ENCODE data around the gene SVBP.

Gene SVBP

DNA sequence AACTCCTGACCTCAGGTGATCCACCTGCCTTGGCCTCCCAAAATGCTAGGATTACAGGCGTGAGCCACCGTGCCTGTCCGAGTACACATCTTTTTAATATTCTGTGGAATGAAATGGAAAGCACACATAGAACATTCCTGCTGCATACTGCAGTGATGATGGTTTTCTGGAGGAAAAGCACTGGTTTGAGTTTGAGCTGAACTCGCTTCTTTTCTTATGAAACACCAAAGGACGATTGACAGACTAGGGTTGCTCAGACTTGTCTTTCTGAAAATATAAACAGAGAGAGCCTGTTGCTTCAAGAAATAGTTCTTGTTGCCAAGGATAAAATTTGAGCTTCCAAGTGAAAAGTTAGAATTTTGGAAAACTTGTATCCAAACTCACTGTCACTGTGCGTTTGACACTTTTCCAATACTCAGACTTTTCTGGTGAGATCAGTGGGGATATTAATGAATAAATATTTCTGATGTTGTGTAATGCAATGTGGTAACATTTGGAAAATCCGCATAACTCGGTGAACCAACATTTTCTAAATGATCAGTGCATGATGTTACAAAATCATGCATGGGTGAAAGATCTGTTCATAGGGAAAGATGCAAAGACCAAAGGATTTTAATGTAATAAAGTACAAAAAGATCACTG, 15.2 kb downstream of the SVBP start:
- no peaks in the 10 kb centered on the region for H3K27me3 ChIP-seq
- peaks cover 0 to 8% (median 3%) of the 10 kb centered on the region in 10 experiments; a peak in 9 of 20 replicates for H3K4me1 ChIP-seq
- H3K9ac ChIP-seq = no peak overlapping the region
- TF ChIP-seq Cebpa-rat (IDR thresholded peaks at IDR 0.05) = no peak
- H3K27ac ChIP-seq = no peak overlapping the region
- peaks cover 18 to 25% (median 22%) of the 10 kb centered on the region in 11 experiments for H3K9me3 ChIP-seq (replicated peaks in 1 of 11)
- no peak overlapping the region for H3K4me2 ChIP-seq
- no peaks in the 10 kb centered on the region for H4K20me1 ChIP-seq
- peaks cover 23 to 35% (median 26%) of the 10 kb centered on the region in 11 experiments for H3K36me3 ChIP-seq
- H3K4me3 ChIP-seq = no peak overlapping the region

DNA sequence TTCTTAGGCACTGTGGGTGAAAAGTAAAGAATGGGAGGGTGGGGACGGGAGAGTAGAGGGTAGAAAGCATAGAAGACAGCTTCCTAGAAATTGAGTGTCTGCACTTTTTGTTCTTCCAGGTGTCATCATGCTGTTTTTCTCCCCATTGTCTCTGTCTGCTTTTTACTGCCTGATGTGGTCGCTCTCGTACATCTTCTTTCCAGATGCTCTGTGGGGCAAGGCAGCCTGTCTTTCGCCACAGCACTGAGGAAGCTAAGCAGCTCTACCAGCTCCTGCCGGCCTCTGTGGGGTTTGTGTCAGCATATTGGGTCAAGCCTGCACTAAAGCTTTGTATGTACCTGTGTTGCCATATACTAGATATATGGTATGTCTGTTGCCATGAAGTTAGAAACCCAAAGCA, 19.2 kb downstream of the SVBP start:
- no peak overlapping the region for H3K27ac ChIP-seq
- H3K27me3 ChIP-seq = no peaks in the 10 kb centered on the region
- no peaks in the 10 kb centered on the region for H3K9me3 ChIP-seq (replicated peaks in 1 of 11)
- no peak overlapping the region for H3K9ac ChIP-seq
- no peaks in the 10 kb centered on the region for H4K20me1 ChIP-seq
- H3K4me1 ChIP-seq = peaks cover 0 to 8% (median 3%) of the 10 kb centered on the region in 10 experiments; a peak in 9 of 20 replicates
- H3K4me3 ChIP-seq = no peak overlapping the region
- TF ChIP-seq Cebpa-rat (IDR thresholded peaks at IDR 0.05) = no peak
- no peaks in the 10 kb centered on the region for H3K36me3 ChIP-seq
- H3K4me2 ChIP-seq = no peak overlapping the region

DNA sequence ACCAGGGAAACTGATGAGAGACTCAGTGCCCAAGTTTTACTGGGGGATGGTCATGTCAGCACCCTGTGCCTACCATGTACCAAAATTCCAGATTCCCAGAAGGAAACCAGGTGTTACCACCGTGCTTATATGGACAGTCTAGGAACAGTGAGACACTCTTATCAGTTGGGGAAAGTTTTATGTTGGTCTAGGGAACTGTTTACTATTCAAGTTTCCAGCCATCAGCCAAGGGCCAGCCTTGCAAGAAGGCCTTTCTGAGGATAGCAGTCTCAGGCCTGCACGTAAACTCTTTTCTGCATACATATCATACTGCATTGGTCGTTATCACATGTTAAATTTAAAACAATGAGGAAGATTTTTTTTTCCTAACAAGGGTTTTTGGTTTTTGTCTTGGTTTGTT, 19.8 kb downstream of the SVBP start:
- Histone ChIP-seq H3K27ac (no peak overlapping the region), H3K9ac (no peak overlapping the region), H3K36me3 (no peaks in the 10 kb centered on the region), H3K4me1 (peaks cover 0 to 8% (median 3%) of the 10 kb centered on the region in 10 experiments; a peak in 9 of 20 replicates), H3K27me3 (no peaks in the 10 kb centered on the region), H3K9me3 (replicated peaks in 1 of 11) (no peaks in the 10 kb centered on the region), H4K20me1 (no peaks in the 10 kb centered on the region), H3K4me3 (no peak overlapping the region), H3K4me2 (no peak overlapping the region)
- no peak for TF ChIP-seq Cebpa-rat (IDR thresholded peaks at IDR 0.05)

DNA sequence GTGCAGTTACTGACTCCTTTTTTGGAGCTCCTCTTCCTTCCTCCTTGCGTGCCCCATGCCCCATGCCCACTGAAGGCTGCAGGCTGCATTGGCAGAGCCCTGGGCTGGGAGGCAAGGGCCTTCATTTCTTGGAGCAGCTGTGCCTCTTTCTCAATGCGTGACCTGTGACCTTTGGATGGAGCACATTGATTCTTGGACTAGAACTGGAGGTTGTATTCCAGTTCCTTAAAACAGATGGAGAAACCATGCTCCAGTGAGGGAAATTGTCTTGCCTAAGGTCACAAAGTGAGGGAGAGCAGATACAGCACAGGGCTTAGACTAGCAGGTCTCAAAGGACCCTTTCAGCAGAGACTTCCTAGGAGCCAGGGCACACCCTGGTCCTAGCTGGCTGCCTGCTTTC, 23.4 kb downstream of the SVBP start:
- TF ChIP-seq Cebpa-rat (IDR thresholded peaks at IDR 0.05) = no peak
- Histone ChIP-seq H4K20me1 (no peaks in the 10 kb centered on the region), H3K9me3 (replicated peaks in 1 of 11) (no peaks in the 10 kb centered on the region), H3K4me2 (no peak overlapping the region), H3K9ac (no peak overlapping the region), H3K27me3 (no peaks in the 10 kb centered on the region), H3K4me1 (no peaks in the 10 kb centered on the region), H3K27ac (no peak overlapping the region), H3K36me3 (no peaks in the 10 kb centered on the region), H3K4me3 (no peak overlapping the region)

DNA sequence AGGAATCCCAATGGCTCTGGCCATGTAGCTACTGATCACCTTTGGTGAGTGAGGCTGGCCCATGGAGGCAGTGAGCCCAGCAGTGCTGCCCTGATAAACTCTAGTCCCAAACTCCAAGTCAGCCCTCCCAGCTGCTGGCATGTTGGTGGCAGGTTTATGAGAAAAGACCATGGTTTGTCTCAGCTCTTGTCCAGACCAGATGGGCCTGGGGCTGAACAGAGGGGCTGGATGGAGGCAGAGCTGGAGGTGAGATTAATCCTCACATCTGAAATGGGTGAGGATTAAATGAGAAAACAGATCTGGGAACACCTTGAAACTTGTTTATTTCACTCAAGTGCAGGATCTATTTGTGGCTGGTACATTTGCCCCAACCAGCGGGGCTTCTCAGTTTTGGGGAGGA, 29.2 kb downstream of the SVBP start:
- Histone ChIP-seq H3K9ac (no peak overlapping the region), H3K4me3 (no peak overlapping the region), H3K36me3 (peaks cover 0 to 11% (median 6%) of the 10 kb centered on the region in 11 experiments; a peak in 14 of 22 replicates), H3K27me3 (peaks cover 0 to 11% (median 0%) of the 10 kb centered on the region in 11 experiments; a peak in 4 of 22 replicates), H3K4me2 (no peak overlapping the region), H3K9me3 (replicated peaks in 1 of 11) (no peaks in the 10 kb centered on the region), H3K4me1 (peaks cover 13 to 21% (median 15%) of the 10 kb centered on the region in 10 experiments; a peak in 19 of 20 replicates), H3K27ac (no peak overlapping the region), H4K20me1 (peaks cover 0 to 12% (median 0%) of the 10 kb centered on the region in 11 experiments; a peak in 2 of 22 replicates)
- no peak for TF ChIP-seq Cebpa-rat (IDR thresholded peaks at IDR 0.05)

DNA sequence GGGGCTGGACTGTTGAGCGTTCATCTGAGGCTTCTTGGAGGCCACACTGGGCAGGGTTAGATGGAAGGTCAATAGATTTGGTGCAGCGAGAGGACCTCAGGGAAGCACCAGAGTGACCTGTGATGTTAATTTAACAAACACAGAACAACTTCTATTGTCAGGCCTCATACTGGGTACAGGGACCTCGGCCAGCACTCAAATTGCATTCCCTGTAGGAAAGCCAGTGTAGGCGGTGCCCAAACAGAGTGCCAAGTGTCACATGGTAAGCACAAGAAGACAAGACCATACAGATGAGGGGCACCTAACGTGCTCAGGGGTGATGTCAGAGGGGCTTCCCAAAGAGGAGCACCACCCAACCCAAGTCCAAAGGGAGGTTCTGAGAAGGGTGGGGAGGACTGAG, 31.1 kb downstream of the SVBP start:
- Histone ChIP-seq H3K4me1 (peaks cover 13 to 30% (median 20%) of the 10 kb centered on the region in 10 experiments), H3K27ac (no peak overlapping the region), H3K9me3 (replicated peaks in 1 of 11) (no peaks in the 10 kb centered on the region), H4K20me1 (peaks cover 0 to 12% (median 0%) of the 10 kb centered on the region in 11 experiments; a peak in 2 of 22 replicates), H3K4me2 (peak overlapping the region in 5 of 11 experiments; percentile 66 to 82 (median 71); a peak in 5 of 22 replicates), H3K4me3 (no peak overlapping the region), H3K9ac (no peak overlapping the region), H3K36me3 (peaks cover 4 to 30% (median 20%) of the 10 kb centered on the region in 11 experiments; a peak in 20 of 22 replicates), H3K27me3 (peaks cover 0 to 11% (median 0%) of the 10 kb centered on the region in 11 experiments; a peak in 4 of 22 replicates)
- no peak for TF ChIP-seq Cebpa-rat (IDR thresholded peaks at IDR 0.05)

DNA sequence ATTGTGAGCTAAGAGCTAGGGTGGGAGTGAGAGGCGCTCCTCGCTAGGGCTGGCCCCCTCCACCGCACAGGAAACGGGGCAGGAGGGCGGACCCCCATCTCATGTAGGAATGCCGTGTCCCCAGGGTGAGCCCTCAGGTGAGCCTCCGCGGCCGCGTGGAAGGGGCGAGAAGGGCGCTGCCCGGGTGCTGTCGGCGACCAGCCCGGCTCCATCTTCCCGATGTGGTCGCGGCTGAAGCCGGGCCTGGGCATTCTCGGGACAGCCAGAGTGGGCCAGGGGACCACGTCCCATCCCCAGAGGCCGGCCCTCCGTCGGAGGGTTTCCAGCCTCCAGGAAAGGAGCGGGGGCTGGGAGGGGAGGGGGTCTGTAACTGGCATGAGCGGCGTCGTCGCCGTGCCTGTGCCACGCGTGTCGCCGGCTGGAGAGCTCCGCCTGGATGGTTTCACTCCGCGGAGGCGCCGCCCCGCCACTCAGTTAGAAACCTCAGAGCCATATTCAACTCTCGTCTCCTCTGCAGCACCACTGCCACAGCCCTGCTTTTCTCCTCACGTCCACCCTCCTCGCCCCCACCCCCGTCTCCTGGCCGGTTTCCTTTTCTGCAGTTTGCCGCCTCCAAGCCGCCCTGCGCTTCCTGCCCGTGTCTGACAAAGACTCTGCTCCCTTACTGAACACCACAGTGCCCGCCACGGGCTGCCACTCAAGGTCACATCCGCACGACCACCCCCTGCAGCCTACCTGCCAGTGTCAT, 32.1 kb downstream of the SVBP start, which contains the start of gene TMEM269:
Gene TMEM269 (plus strand): TSS at position 46 of the 748 bp plus-strand sequence. CDS start 4,903 bp downstream, outside the sequence.
- H3K4me1 ChIP-seq = peaks cover 13 to 34% (median 20%) of the 10 kb centered on the region in 10 experiments
- H3K27ac ChIP-seq = peak within 1 kb of the TSS in 4 of 11 experiments; percentile 1 to 28 (median 9); a peak in 5 of 22 replicates
- peak within 1 kb of the TSS in 7 of 10 experiments; percentile 12 to 56 (median 28); a peak in 7 of 20 replicates for H3K4me3 ChIP-seq
- TF ChIP-seq Cebpa-rat (IDR thresholded peaks at IDR 0.05) = no peak
- peak within 1 kb of the TSS; percentile 66 to 83 (median 73) for H3K4me2 ChIP-seq
- H3K9me3 ChIP-seq (replicated peaks in 1 of 11) = no peaks in the 10 kb centered on the region
- peaks cover 0 to 11% (median 0%) of the 10 kb centered on the region in 11 experiments; a peak in 4 of 22 replicates for H3K27me3 ChIP-seq
- H4K20me1 ChIP-seq = peaks cover 0 to 14% (median 0%) of the 10 kb centered on the region in 11 experiments; a peak in 2 of 22 replicates
- peaks cover 11 to 39% (median 29%) of the 10 kb centered on the region in 11 experiments for H3K36me3 ChIP-seq
- peak within 1 kb of the TSS in 10 of 11 experiments; percentile 11 to 41 (median 28); a peak in 8 of 22 replicates for H3K9ac ChIP-seq

DNA sequence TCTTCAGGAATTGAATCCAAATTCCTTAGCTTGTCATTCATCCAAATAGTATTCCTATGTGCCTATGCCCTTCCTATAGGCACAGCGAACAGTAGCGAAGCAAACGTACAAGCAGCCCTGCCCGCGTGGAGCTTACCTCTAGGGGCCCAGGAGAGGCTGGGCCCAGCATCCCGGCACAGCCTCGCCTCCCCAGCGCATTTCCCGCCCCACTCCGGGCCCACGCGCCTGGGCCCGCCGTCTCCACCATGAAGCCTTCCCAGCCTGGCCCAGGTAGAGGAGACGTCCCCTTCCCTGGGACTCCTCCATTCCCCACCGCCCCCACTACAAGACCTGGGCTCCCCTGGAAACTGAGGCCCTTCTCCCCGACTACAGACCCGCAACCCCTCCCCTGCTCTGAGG, 32.7 kb downstream of the SVBP start:
- peak overlapping the region; percentile 66 to 83 (median 73); a peak in 20 of 22 replicates for H3K4me2 ChIP-seq

More for the DNA sequence above, 32.7 kb downstream of the SVBP start:
- Histone ChIP-seq H3K27ac (0 out of 22 replicates have a peak overlapping the region, but pooled peaks of 1 of the 11 experiments have one; percentile 11), H3K9ac (no peak overlapping the region), H3K4me3 (peak overlapping the region in 1 of 10 experiments; percentile 32; a peak in 2 of 20 replicates), H3K36me3 (peaks cover 11 to 44% (median 35%) of the 10 kb centered on the region in 11 experiments), H4K20me1 (peaks cover 0 to 14% (median 0%) of the 10 kb centered on the region in 11 experiments; a peak in 3 of 22 replicates), H3K27me3 (peaks cover 0 to 11% (median 0%) of the 10 kb centered on the region in 11 experiments; a peak in 4 of 22 replicates), H3K4me1 (peaks cover 13 to 36% (median 20%) of the 10 kb centered on the region in 10 experiments), H3K9me3 (replicated peaks in 1 of 11) (no peaks in the 10 kb centered on the region)
- no peak for TF ChIP-seq Cebpa-rat (IDR thresholded peaks at IDR 0.05)

All from BLaER1 treated with 17β-estradiol and CSF1 and Interleukin-3, amounts not matched to agents 10 nM and 100 nM (cell line).